ENCODE measurements around the gene STAB1. TPM values are rescaled to one million over a fixed set of nuclear protein-coding genes. Genes with fewer than 3 reads are reported as not detected.

STAB1 gene
- total RNA-seq (2014; rRNA removed) (0.33 TPM in 1 of 2 replicates, not detected in the other), Bru-seq, nascent RNA (percentile 12 among the genes with signal in this experiment), BruChase-seq, experiment 1, labeled RNA remaining after a 6-hour chase (percentile 25 among the genes with signal in this experiment), BruChase-seq, experiment 2, labeled RNA remaining after a 2-hour chase (percentile 11 among the genes with signal in this experiment)
- long read RNA-seq = 0 reads

DNA sequence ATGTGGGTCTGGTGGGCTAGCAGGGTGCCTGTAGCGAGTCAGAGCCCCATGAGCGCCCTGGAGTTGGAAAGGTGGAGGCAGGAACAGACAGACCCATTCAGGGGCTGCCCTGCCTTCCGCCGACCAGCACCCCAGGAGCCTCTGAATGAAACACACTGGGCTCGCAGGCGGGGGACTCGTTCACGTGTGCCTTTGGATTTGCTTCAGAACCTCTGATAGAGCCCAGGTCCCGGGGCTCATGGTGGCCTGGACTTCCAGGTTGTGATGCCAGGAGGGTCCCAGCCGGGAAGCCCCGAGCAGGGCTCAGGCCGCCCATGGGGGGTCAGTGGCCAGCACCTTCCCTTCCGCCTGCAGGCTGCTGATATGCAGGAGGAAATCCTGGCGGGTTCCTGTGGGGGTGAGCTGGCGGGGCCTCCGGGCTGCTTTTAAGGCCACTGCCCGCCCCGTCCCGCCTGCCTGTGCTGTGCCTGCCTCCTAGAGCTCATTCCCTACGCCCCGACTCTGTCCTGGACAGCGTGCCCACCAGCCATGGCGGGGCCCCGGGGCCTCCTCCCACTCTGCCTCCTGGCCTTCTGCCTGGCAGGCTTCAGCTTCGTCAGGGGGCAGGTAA, at the start of gene STAB1:
TSS of gene STAB1 (plus strand) at position 453 of the 610 bp plus-strand sequence. CDS start at position 529, 76 bp downstream.
- TF ChIP-seq EZH2phosphoT487 (IDR thresholded peaks at IDR 0.05; ENCODE audit: borderline replicate concordance, low read length) (no peak), EZH2 (IDR thresholded peaks at IDR 0.05; ENCODE audit: low read length, unreplicated experiment) (no peak)
- TF ChIP-seq, protein P1, sequence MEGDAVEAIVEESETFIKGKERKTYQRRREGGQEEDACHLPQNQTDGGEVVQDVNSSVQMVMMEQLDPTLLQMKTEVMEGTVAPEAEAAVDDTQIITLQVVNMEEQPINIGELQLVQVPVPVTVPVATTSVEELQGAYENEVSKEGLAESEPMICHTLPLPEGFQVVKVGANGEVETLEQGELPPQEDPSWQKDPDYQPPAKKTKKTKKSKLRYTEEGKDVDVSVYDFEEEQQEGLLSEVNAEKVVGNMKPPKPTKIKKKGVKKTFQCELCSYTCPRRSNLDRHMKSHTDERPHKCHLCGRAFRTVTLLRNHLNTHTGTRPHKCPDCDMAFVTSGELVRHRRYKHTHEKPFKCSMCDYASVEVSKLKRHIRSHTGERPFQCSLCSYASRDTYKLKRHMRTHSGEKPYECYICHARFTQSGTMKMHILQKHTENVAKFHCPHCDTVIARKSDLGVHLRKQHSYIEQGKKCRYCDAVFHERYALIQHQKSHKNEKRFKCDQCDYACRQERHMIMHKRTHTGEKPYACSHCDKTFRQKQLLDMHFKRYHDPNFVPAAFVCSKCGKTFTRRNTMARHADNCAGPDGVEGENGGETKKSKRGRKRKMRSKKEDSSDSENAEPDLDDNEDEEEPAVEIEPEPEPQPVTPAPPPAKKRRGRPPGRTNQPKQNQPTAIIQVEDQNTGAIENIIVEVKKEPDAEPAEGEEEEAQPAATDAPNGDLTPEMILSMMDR (conservative IDR thresholded peaks at IDR 0.05; ENCODE audit: low read depth, low read length) = no peak
- BruUV-seq (replicated peaks) = no TSS peak
- CTCF ChIA-PET = no interaction called here
- intact Hi-C loops (cut with micrococcal nuclease) = no loop called here
- Histone ChIP-seq H3K9me2 (replicated peaks; ENCODE audit: low read length) (no peaks in the 10 kb centered on the region), H3K4me1 (ENCODE audit: insufficient read depth, low read length) (no peaks in the 10 kb centered on the region), H3K9me3 (ENCODE audit: low read length) (no peaks in the 10 kb centered on the region), H2AFZ (ENCODE audit: low read length) (no peak within 1 kb of the TSS), H3K9ac (ENCODE audit: low read length) (no peak within 1 kb of the TSS), H3K27me3 (ENCODE audit: low read length) (no peaks in the 10 kb centered on the region), H4K20me1 (ENCODE audit: low read length) (no peaks in the 10 kb centered on the region), H3F3A (ENCODE audit: low read length, unreplicated experiment) (no peaks in the 10 kb centered on the region), H3K4me3 (ENCODE audit: low read length) (no peak within 1 kb of the TSS), H3K4me2 (ENCODE audit: low read length) (no peak within 1 kb of the TSS), H3K36me3 (ENCODE audit: low read depth, low read length) (peaks cover 12% of the 10 kb centered on the region; the same call in 1 of the 2 replicates), H3K79me2 (ENCODE audit: low read length) (no peaks in the 10 kb centered on the region), H3K27ac (ENCODE audit: low read length) (no peak within 1 kb of the TSS)
- POLR2A ChIA-PET (ENCODE audit: unreplicated experiment) = no interaction called here
- no peak for ATAC-seq
- no peak for DNase-seq

DNA sequence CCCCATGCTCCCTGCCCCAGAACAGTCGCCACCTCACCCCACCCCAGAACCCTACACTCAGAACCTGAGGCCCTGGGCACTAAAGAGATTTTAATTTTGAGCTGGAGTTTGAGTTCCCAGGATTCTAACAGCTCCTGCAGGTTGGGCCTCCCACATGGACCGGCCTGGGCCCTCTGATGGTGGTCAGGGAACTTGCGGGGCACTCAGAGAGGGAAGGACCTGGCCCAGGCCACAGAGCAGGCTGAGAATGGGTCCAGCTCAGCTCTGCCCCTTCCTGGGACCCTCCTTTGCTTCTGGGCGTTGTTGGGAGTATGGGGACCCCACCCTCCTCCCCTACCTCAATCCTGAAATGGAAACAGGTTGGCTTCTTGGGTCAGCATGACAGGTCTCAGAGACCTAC, 49.1 kb upstream of the STAB1 start:
- no peak overlapping the region for H3K9ac ChIP-seq (ENCODE audit: low read length)
- no peaks in the 10 kb centered on the region for H3K79me2 ChIP-seq (ENCODE audit: low read length)
- H4K20me1 ChIP-seq (ENCODE audit: low read length) = no peaks in the 10 kb centered on the region
- ChIA-PET CTCF (interaction anchor here (0.6 to 1.2 kb wide), 2 partner anchors 8 to 34 kb away, joined by 3 to 7 read pairs; no protein-coding TSS in a partner anchor), POLR2A (ENCODE audit: unreplicated experiment) (no interaction called here)
- H3K4me2 ChIP-seq (ENCODE audit: low read length) = no peak overlapping the region
- no peaks in the 10 kb centered on the region for H3F3A ChIP-seq (ENCODE audit: low read length, unreplicated experiment)
- TF ChIP-seq EZH2 (IDR thresholded peaks at IDR 0.05; ENCODE audit: low read length, unreplicated experiment) (no peak), EZH2phosphoT487 (IDR thresholded peaks at IDR 0.05; ENCODE audit: borderline replicate concordance, low read length) (no peak)
- TF ChIP-seq, protein P1 (conservative IDR thresholded peaks at IDR 0.05; ENCODE audit: low read depth, low read length) = no peak
- ATAC-seq (no peak), DNase-seq (no peak)
- intact Hi-C loops (cut with micrococcal nuclease) = no loop called here
- H2AFZ ChIP-seq (ENCODE audit: low read length) = no peak overlapping the region
- no TSS peak for BruUV-seq (replicated peaks)
- H3K9me2 ChIP-seq (replicated peaks; ENCODE audit: low read length) = no peaks in the 10 kb centered on the region
- no peak overlapping the region for H3K27ac ChIP-seq (ENCODE audit: low read length)
- H3K9me3 ChIP-seq (ENCODE audit: low read length) = no peaks in the 10 kb centered on the region
- no peak overlapping the region for H3K4me3 ChIP-seq (ENCODE audit: low read length)
- H3K36me3 ChIP-seq (ENCODE audit: low read depth, low read length) = no peaks in the 10 kb centered on the region
- no peaks in the 10 kb centered on the region for H3K27me3 ChIP-seq (ENCODE audit: low read length)
- peaks cover 6% of the 10 kb centered on the region for H3K4me1 ChIP-seq (ENCODE audit: insufficient read depth, low read length)

Measured in PC-3 (cell line).